Activated CD4-positive, alpha-beta memory T cell treated with anti-CD3 and anti-CD28 coated beads for 36 hours (primary cell): ENCODE data around the gene CRYM. TPM values are rescaled to one million over a fixed set of nuclear protein-coding genes. Genes with fewer than 3 reads are reported as not detected.

Experiments
- CTCF ChIA-PET: fragments of 350-600 bp; sonication (Branson Sonifier 250); formaldehyde crosslinking; loops from one replicate; lab custom pipeline; 2021; ENCODE audit warnings: antibody characterized with exemption, inconsistent platforms; lab: Charles Lee
- POLR2A ChIA-PET: fragments of 350-600 bp; sonication (Branson Sonifier 250); formaldehyde crosslinking; loops from one replicate; lab custom pipeline; 2021; ENCODE audit warnings: antibody characterized with exemption; lab: Charles Lee
- DNase-seq: peaks from one replicate; pipeline ENCODE4 v3.0.0-alpha.2; 2020
- H3K27ac Mint-ChIP-seq: one replicate; pipeline ENCODE4 v1.8.0; 2021; ENCODE audit warnings: mixed read lengths
- H3K27me3 Mint-ChIP-seq: one replicate; pipeline ENCODE4 v1.8.0; 2021; ENCODE audit warnings: mixed read lengths
- H3K36me3 Mint-ChIP-seq: one replicate; pipeline ENCODE4 v1.8.0; 2021; ENCODE audit warnings: mixed read lengths
- H3K4me1 Mint-ChIP-seq: one replicate; pipeline ENCODE4 v1.8.0; 2021; ENCODE audit warnings: low read depth, mixed read lengths
- H3K4me3 Mint-ChIP-seq: one replicate; pipeline ENCODE4 v1.8.0; 2021; ENCODE audit warnings: mild to moderate bottlenecking, mixed read lengths
- H3K9me3 Mint-ChIP-seq: one replicate; pipeline ENCODE4 v1.8.0; 2021; ENCODE audit warnings: mixed read lengths
- intact Hi-C: fragments of 100-400 bp; cut with micrococcal nuclease; formaldehyde crosslinking; loops from one replicate; pipeline ENCODE4 v1.15.1; 2023
- total RNA-seq, 2 experiments: library from RNA; stranded (reverse); gene quantifications; one replicate each; pipeline ENCODE4 v1.2.3, GENCODE V29; 2021

CRYM gene
- total RNA-seq, 2 experiments from 2014 or later = not detected

GRCh38 chr16:21233045-21233520, 45.0 kb downstream of the CRYM start:
- Mint-ChIP-seq H3K36me3 (no peaks in the 10 kb centered on the region), H3K4me3 (no peak overlapping the region), H3K4me1 (no peaks in the 10 kb centered on the region), H3K27ac (no peak overlapping the region), H3K27me3 (peaks cover 21% of the 10 kb centered on the region), H3K9me3 (no peaks in the 10 kb centered on the region)
- DNase-seq = no peak
- ChIA-PET CTCF (no interaction called here), POLR2A (no interaction called here)
- intact Hi-C loops = no loop called here

- no peak overlapping the region for H3K27ac Mint-ChIP-seq
- POLR2A ChIA-PET = no interaction called here
- no peaks in the 10 kb centered on the region for H3K9me3 Mint-ChIP-seq
Measured at GRCh38 chr16:21228361-21228872, 49.7 kb downstream of the CRYM start.

GRCh38 chr16:21227866-21228265, 50.2 kb downstream of the CRYM start:
- H3K4me1 Mint-ChIP-seq = peaks cover 6% of the 10 kb centered on the region
- H3K9me3 Mint-ChIP-seq = no peaks in the 10 kb centered on the region
- no peak overlapping the region for H3K4me3 Mint-ChIP-seq
- H3K36me3 Mint-ChIP-seq = no peaks in the 10 kb centered on the region
- intact Hi-C loops = no loop called here
- H3K27me3 Mint-ChIP-seq = peaks cover 34% of the 10 kb centered on the region
- CTCF ChIA-PET = no interaction called here
- DNase-seq = no peak
- H3K27ac Mint-ChIP-seq = no peak overlapping the region
- POLR2A ChIA-PET = no interaction called here

More at GRCh38 chr16:21228361-21228872, 49.7 kb downstream of the CRYM start:
- Mint-ChIP-seq H3K36me3 (no peaks in the 10 kb centered on the region), H3K4me1 (peaks cover 6% of the 10 kb centered on the region), H3K4me3 (no peak overlapping the region), H3K27me3 (peaks cover 34% of the 10 kb centered on the region)
- DNase-seq = no peak
- CTCF ChIA-PET = no interaction called here
- intact Hi-C loops = no loop called here

- H3K27me3 Mint-ChIP-seq = peaks cover 35% of the 10 kb centered on the region
- peaks cover 6% of the 10 kb centered on the region for H3K4me1 Mint-ChIP-seq
- CTCF ChIA-PET = no interaction called here
- DNase-seq = no peak
- no peaks in the 10 kb centered on the region for H3K36me3 Mint-ChIP-seq
- POLR2A ChIA-PET = no interaction called here
- H3K9me3 Mint-ChIP-seq = no peaks in the 10 kb centered on the region
- no peak overlapping the region for H3K4me3 Mint-ChIP-seq
- intact Hi-C loops = no loop called here
- no peak overlapping the region for H3K27ac Mint-ChIP-seq
Measured at GRCh38 chr16:21226749-21227148, 51.3 kb downstream of the CRYM start.

GRCh38 chr16:21224800-21225199, 53.3 kb downstream of the CRYM start:
- ChIA-PET CTCF (no interaction called here), POLR2A (no interaction called here)
- Mint-ChIP-seq H3K27ac (no peak overlapping the region), H3K9me3 (no peaks in the 10 kb centered on the region), H3K27me3 (peaks cover 31% of the 10 kb centered on the region), H3K36me3 (no peaks in the 10 kb centered on the region), H3K4me1 (peaks cover 6% of the 10 kb centered on the region), H3K4me3 (no peak overlapping the region)
- intact Hi-C loops = no loop called here
- DNase-seq = no peak

- peaks cover 27% of the 10 kb centered on the region for H3K27me3 Mint-ChIP-seq
- H3K4me3 Mint-ChIP-seq = no peak overlapping the region
- H3K4me1 Mint-ChIP-seq = peaks cover 6% of the 10 kb centered on the region
- intact Hi-C loops = no loop called here
- ChIA-PET CTCF (interaction anchor here (0.5 kb wide), 1 partner anchor 1060 kb away, joined by 4 read pairs; no protein-coding TSS in a partner anchor), POLR2A (no interaction called here)
- no peaks in the 10 kb centered on the region for H3K36me3 Mint-ChIP-seq
- DNase-seq = no peak
- no peak overlapping the region for H3K27ac Mint-ChIP-seq
- H3K9me3 Mint-ChIP-seq = no peaks in the 10 kb centered on the region
Measured at GRCh38 chr16:21223787-21224186, 54.3 kb downstream of the CRYM start.

GRCh38 chr16:21222495-21223337, 55.4 kb downstream of the CRYM start:
- POLR2A ChIA-PET = no interaction called here
- H3K27me3 Mint-ChIP-seq = peaks cover 20% of the 10 kb centered on the region

GRCh38 chr16:21219551-21219950, 58.5 kb downstream of the CRYM start:
- no peak for DNase-seq
- H3K27me3 Mint-ChIP-seq = peaks cover 15% of the 10 kb centered on the region
- H3K4me3 Mint-ChIP-seq = no peak overlapping the region
- H3K9me3 Mint-ChIP-seq = no peaks in the 10 kb centered on the region
- no peaks in the 10 kb centered on the region for H3K36me3 Mint-ChIP-seq
- ChIA-PET POLR2A (no interaction called here), CTCF (no interaction called here)
- peaks cover under 1% of the 10 kb centered on the region for H3K4me1 Mint-ChIP-seq
- H3K27ac Mint-ChIP-seq = no peak overlapping the region
- intact Hi-C loops = no loop called here

More at GRCh38 chr16:21222495-21223337, 55.4 kb downstream of the CRYM start:
- Mint-ChIP-seq H3K27ac (no peak overlapping the region), H3K4me1 (peaks cover 6% of the 10 kb centered on the region), H3K4me3 (no peak overlapping the region), H3K36me3 (no peaks in the 10 kb centered on the region), H3K9me3 (no peaks in the 10 kb centered on the region)
- intact Hi-C loops = no loop called here
- CTCF ChIA-PET = no interaction called here
- DNase-seq = no peak

- Mint-ChIP-seq H3K36me3 (no peaks in the 10 kb centered on the region), H3K27me3 (peaks cover 13% of the 10 kb centered on the region)
Measured at GRCh38 chr16:21218153-21218552, 59.9 kb downstream of the CRYM start.

GRCh38 chr16:21217121-21217520, 61.0 kb downstream of the CRYM start:
- Mint-ChIP-seq H3K27ac (no peak overlapping the region), H3K9me3 (no peaks in the 10 kb centered on the region), H3K4me3 (no peak overlapping the region), H3K4me1 (no peaks in the 10 kb centered on the region), H3K36me3 (no peaks in the 10 kb centered on the region), H3K27me3 (peaks cover 9% of the 10 kb centered on the region)
- ChIA-PET CTCF (no interaction called here), POLR2A (no interaction called here)
- intact Hi-C loops = no loop called here
- no peak for DNase-seq

More at GRCh38 chr16:21218153-21218552, 59.9 kb downstream of the CRYM start:
- ChIA-PET CTCF (no interaction called here), POLR2A (no interaction called here)
- H3K27ac Mint-ChIP-seq = no peak overlapping the region
- no peak overlapping the region for H3K4me3 Mint-ChIP-seq
- H3K9me3 Mint-ChIP-seq = no peaks in the 10 kb centered on the region
- H3K4me1 Mint-ChIP-seq = no peaks in the 10 kb centered on the region
- intact Hi-C loops = no loop called here
- no peak for DNase-seq

GRCh38 chr16:21214086-21214485, 64.0 kb downstream of the CRYM start:
- H3K4me1 Mint-ChIP-seq = no peaks in the 10 kb centered on the region
- ChIA-PET POLR2A (no interaction called here), CTCF (no interaction called here)
- intact Hi-C loops = no loop called here
- no peak overlapping the region for H3K4me3 Mint-ChIP-seq
- H3K27me3 Mint-ChIP-seq = peaks cover 17% of the 10 kb centered on the region
- H3K9me3 Mint-ChIP-seq = no peaks in the 10 kb centered on the region
- H3K36me3 Mint-ChIP-seq = no peaks in the 10 kb centered on the region
- no peak overlapping the region for H3K27ac Mint-ChIP-seq
- no peak for DNase-seq

GRCh38 chr16:21211486-21211885, 66.6 kb downstream of the CRYM start, which contains the start of gene ZP2:
Gene ZP2, minus strand, starts transcription at chr16:21211574. Its CDS starts 27 bp downstream, at chr16:21211547.
- H3K4me1 Mint-ChIP-seq = no peaks in the 10 kb centered on the region
- H3K27ac Mint-ChIP-seq = no peak within 1 kb of the TSS
- CTCF ChIA-PET = interaction anchor here (0.6 kb wide), 1 partner anchor 99 kb away, joined by 3 read pairs; no protein-coding TSS in a partner anchor
- intact Hi-C loops = no loop called here
- no peak for DNase-seq
- H3K4me3 Mint-ChIP-seq = no peak within 1 kb of the TSS
- peaks cover 15% of the 10 kb centered on the region for H3K27me3 Mint-ChIP-seq
- POLR2A ChIA-PET = no interaction called here
- no peaks in the 10 kb centered on the region for H3K9me3 Mint-ChIP-seq
- no peaks in the 10 kb centered on the region for H3K36me3 Mint-ChIP-seq
